ENCODE data around the gene CTBS.

GRCh38 chr1:84569216-84569615 lies 5.0 kb downstream of the CTBS start:
- TF ChIP-seq CTCF (IDR thresholded peaks at IDR 0.05) = no peak
- TF ChIP-seq ZFX (IDR thresholded peaks at IDR 0.05; ENCODE audit: borderline replicate concordance) = no peak
